Type B pancreatic cell (in vitro differentiated cells): ENCODE data around the gene CLEC17A. TPM values are rescaled to one million over a fixed set of nuclear protein-coding genes. Genes with fewer than 3 reads are reported as not detected.

Source experiments
- DNase-seq: peaks from one replicate; pipeline ENCODE4 v3.0.0; 2021; ENCODE audit warnings: mixed read lengths; ENCODE audit not compliant: unreplicated experiment; ENCODE audit errors: extremely low spot score
- H3K27ac Mint-ChIP-seq: 2 replicates; pipeline ENCODE4 v1.8.0; 2021; ENCODE audit warnings: mild to moderate bottlenecking, mixed read lengths
- H3K27me3 Mint-ChIP-seq: 2 replicates; pipeline ENCODE4 v1.8.0; 2021; ENCODE audit warnings: mixed read lengths
- H3K36me3 Mint-ChIP-seq: 2 replicates; pipeline ENCODE4 v1.8.0; 2021; ENCODE audit warnings: mixed read lengths
- H3K4me1 Mint-ChIP-seq: one replicate; pipeline ENCODE4 v1.8.0; 2021; ENCODE audit warnings: mixed read lengths; ENCODE audit not compliant: unreplicated experiment
- H3K4me3 Mint-ChIP-seq: 2 replicates; pipeline ENCODE4 v1.8.0; 2021; ENCODE audit warnings: mild to moderate bottlenecking, mixed read lengths
- H3K9me3 Mint-ChIP-seq: 2 replicates; pipeline ENCODE4 v1.8.0; 2021; ENCODE audit warnings: mixed read lengths
- CTCF ChIP-seq: fragments of 200-600 bp; sonication (generic); conservative IDR thresholded peaks from 2 replicates; pipeline ENCODE4 v1.5.0; 2021; ENCODE audit warnings: antibody characterized with exemption, mild to moderate bottlenecking
- total RNA-seq: library from RNA; stranded (reverse); gene quantifications from 2 replicates; pipeline ENCODE4 v1.2.1, GENCODE V29; 2021; ENCODE audit warnings: low replicate concordance

The CLEC17A gene
- total RNA-seq, 1 donor from 2014 or later = not detected

DNA sequence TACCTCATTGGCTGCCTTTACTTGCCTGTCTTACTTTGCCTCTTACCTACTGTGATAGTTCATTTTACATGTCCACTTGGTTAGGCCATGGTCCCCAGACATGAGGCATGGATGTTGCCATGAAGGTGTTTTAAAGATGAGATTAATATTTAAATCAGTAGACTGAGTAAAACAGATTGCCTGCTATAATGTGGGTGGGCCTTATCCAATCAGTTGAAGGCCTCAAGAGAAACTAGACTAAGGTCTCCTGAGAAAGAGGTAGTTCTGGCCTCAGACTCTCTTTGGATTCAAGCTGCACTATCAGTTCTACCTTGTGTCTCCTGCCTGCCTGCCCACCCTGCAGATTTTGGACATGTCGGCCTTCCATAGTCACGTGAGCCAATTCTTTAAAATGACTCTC is 65.6 kb downstream of the CLEC17A start:
- Mint-ChIP-seq H3K4me3 (no peak overlapping the region), H3K27me3 (no peaks in the 10 kb centered on the region), H3K27ac (no peak overlapping the region), H3K36me3 (no peaks in the 10 kb centered on the region), H3K4me1 (no peaks in the 10 kb centered on the region), H3K9me3 (no peaks in the 10 kb centered on the region)
- TF ChIP-seq CTCF = no peak
- no peak for DNase-seq

DNA sequence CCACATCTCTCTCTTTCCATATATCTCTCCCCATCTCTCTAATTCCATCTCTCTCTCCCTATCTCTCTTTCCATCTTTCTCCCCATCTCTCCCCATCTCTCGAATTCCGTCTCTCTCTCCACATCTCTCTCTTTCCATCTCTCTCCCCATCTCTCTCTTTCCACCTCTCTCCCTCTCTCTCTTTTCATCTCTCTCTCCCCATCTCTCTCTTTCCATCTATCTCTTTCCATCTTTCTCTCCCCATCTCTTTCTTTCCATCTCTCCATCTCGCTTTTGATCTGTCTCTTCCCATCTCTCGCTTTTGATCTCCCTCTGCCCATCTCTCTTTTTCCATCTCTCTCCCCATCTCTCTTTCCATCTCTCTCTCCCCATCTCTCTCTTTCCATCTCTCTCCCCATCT is 66.1 kb downstream of the CLEC17A start:
- Mint-ChIP-seq H3K36me3 (no peaks in the 10 kb centered on the region), H3K27me3 (no peaks in the 10 kb centered on the region), H3K4me3 (no peak overlapping the region), H3K27ac (no peak overlapping the region), H3K4me1 (no peaks in the 10 kb centered on the region), H3K9me3 (no peaks in the 10 kb centered on the region)
- no peak for TF ChIP-seq CTCF
- DNase-seq = no peak

DNA sequence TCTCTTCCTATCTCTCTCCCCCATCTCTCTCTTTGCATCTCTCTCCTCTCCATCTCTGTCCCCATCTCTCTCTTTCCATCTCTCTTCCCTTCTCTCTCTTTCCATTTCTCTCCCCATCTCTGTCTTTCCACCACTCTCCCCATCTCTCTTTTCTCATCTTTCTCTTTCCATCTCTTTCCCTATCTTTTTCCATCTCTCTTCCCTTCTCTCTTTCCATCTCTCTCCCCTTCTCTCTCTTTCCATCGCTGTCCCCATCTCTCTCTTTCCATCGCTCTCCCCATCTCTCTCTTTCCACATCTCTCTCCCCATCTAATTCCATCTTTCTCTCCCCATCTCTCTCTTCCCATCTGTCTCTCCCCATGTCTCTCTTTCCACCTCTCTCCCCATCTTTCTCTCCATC is 67.3 kb downstream of the CLEC17A start:
- Mint-ChIP-seq H3K4me1 (no peaks in the 10 kb centered on the region), H3K9me3 (no peaks in the 10 kb centered on the region), H3K4me3 (no peak overlapping the region), H3K27ac (no peak overlapping the region), H3K36me3 (no peaks in the 10 kb centered on the region), H3K27me3 (no peaks in the 10 kb centered on the region)
- no peak for DNase-seq
- no peak for TF ChIP-seq CTCF

- Mint-ChIP-seq H3K4me1 (no peaks in the 10 kb centered on the region), H3K27me3 (no peaks in the 10 kb centered on the region), H3K36me3 (no peaks in the 10 kb centered on the region), H3K9me3 (no peaks in the 10 kb centered on the region), H3K4me3 (no peak overlapping the region), H3K27ac (no peak overlapping the region)
- no peak for TF ChIP-seq CTCF
- no peak for DNase-seq
Observed at GRCh38 chr19:14654786-14655560, 72.1 kb downstream of the CLEC17A start.

- no peak overlapping the region for H3K27ac Mint-ChIP-seq
- no peaks in the 10 kb centered on the region for H3K27me3 Mint-ChIP-seq
- TF ChIP-seq CTCF = no peak
- no peaks in the 10 kb centered on the region for H3K36me3 Mint-ChIP-seq
- H3K9me3 Mint-ChIP-seq = no peaks in the 10 kb centered on the region
- no peak for DNase-seq
- no peak overlapping the region for H3K4me3 Mint-ChIP-seq
- no peaks in the 10 kb centered on the region for H3K4me1 Mint-ChIP-seq
Observed at GRCh38 chr19:14655726-14656125, 72.8 kb downstream of the CLEC17A start.
